Activated CD4-positive, alpha-beta T cell treated with anti-CD3 and anti-CD28 coated beads, Interleukin-2, amount 50 U/mL, for 16 hours (primary cell): ENCODE results near the gene MAN1A1.
A peak's percentile ranks its signal among the peaks of the same experiment; 100 is the strongest.

Experiments
- DNase-seq: peaks from one replicate; pipeline ENCODE4 v3.0.0-alpha.2; 2020

The MAN1A1 gene

GRCh38 chr6:119324718-119325117 is 24.8 kb downstream of the MAN1A1 start:
- DNase-seq: no peak

GRCh38 chr6:119323931-119324330 is 25.6 kb downstream of the MAN1A1 start:
- no peak for DNase-seq

GRCh38 chr6:119323478-119323877 is 26.1 kb downstream of the MAN1A1 start:
- no peak for DNase-seq

GRCh38 chr6:119322715-119323350 is 26.7 kb downstream of the MAN1A1 start:
- no peak for DNase-seq

- DNase-seq: no peak
These were observed 27.5 kb downstream of the MAN1A1 start for GRCh38 chr6:119322034-119322433.

- no peak for DNase-seq
These were observed 29.9 kb downstream of the MAN1A1 start for GRCh38 chr6:119319694-119320093.

GRCh38 chr6:119318730-119319129 is 30.8 kb downstream of the MAN1A1 start:
- no peak for DNase-seq

GRCh38 chr6:119318176-119318575 is 31.4 kb downstream of the MAN1A1 start:
- DNase-seq: no peak

- DNase-seq: no peak
These were observed 32.6 kb downstream of the MAN1A1 start for GRCh38 chr6:119317007-119317406.

- peak; percentile 24 for DNase-seq
These were observed 34.7 kb downstream of the MAN1A1 start for GRCh38 chr6:119314885-119315272.

GRCh38 chr6:119313937-119314884 is 35.4 kb downstream of the MAN1A1 start:
- DNase-seq: peak; percentile 36

GRCh38 chr6:119312875-119313338 is 36.7 kb downstream of the MAN1A1 start:
- DNase-seq: peak; percentile 56

- DNase-seq: no peak
These were observed 37.1 kb downstream of the MAN1A1 start for GRCh38 chr6:119312441-119312840.

GRCh38 chr6:119311514-119312142 is 37.9 kb downstream of the MAN1A1 start:
- no peak for DNase-seq

- DNase-seq: no peak
These were observed 39.0 kb downstream of the MAN1A1 start for GRCh38 chr6:119310486-119311036.

- no peak for DNase-seq
These were observed 40.4 kb downstream of the MAN1A1 start for GRCh38 chr6:119308991-119309657.

GRCh38 chr6:119308048-119308570 is 41.5 kb downstream of the MAN1A1 start:
- peak; percentile 20 for DNase-seq

GRCh38 chr6:119307056-119307455 is 42.5 kb downstream of the MAN1A1 start:
- DNase-seq: no peak

GRCh38 chr6:119306396-119306968 is 43.1 kb downstream of the MAN1A1 start:
- DNase-seq: no peak

- DNase-seq: no peak
These were observed 46.2 kb downstream of the MAN1A1 start for GRCh38 chr6:119303164-119303887.

GRCh38 chr6:119301429-119301828 is 48.1 kb downstream of the MAN1A1 start:
- no peak for DNase-seq
